ENCODE data around the gene PIEZO2. TPM values are rescaled to one million over a fixed set of nuclear protein-coding genes. Genes with fewer than 3 reads are reported as not detected.
"Not testable (repeated sequence)": the region's sequence is repeated elsewhere in the genome, so short reads cannot be mapped to it uniquely, and the experiment has no call there.

Gene PIEZO2
- total and polyA plus RNA-seq, 4 donors, result 2.6 to 233 (median 18.8) TPM

DNA sequence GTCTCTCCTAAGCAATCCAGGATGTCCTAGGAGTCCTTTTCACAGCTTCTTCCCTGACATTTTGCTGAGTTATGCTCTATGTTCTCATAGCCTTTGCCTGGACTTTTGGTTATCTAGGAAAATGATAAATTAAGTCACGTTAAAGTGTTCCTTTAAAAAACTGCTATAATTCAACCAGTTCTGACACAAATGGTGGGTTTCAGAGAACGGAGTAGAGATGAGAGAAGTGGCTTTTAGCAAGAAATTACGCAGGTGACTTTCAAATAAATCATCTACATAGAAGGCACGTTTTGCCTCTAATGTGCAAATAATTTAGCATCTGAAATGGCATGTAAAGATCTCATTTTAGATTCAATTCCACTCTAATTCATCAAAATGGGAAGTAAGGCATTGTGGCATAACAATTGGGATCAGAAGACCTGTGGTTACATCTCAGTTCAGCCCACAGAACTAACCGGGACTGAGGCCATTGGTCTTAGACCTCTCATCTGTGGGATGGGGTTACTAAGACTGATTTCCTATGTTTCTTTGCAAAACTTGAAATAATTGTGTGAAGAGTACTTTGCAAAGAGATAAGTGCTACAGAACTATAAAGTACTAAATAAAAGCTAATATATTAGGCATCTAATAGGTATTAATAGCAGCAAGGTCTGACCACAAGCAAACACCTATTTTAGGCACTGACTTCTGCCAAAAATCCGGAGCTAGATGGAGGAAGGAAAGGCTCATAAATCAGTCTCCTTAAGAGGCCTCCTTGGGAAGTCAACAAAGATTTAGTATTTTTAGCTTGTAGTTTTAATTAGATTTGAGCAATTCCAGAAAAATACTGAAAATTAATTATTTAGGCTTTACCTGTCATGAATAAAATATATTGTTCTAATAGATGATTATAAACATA, 211.4 kb downstream of the PIEZO2 start:
- 26 to 49% methylated on average over 6 of the region's 6 CpGs for WGBS, 2 donors
- no peak overlapping the region for H3K4me3 ChIP-seq

DNA sequence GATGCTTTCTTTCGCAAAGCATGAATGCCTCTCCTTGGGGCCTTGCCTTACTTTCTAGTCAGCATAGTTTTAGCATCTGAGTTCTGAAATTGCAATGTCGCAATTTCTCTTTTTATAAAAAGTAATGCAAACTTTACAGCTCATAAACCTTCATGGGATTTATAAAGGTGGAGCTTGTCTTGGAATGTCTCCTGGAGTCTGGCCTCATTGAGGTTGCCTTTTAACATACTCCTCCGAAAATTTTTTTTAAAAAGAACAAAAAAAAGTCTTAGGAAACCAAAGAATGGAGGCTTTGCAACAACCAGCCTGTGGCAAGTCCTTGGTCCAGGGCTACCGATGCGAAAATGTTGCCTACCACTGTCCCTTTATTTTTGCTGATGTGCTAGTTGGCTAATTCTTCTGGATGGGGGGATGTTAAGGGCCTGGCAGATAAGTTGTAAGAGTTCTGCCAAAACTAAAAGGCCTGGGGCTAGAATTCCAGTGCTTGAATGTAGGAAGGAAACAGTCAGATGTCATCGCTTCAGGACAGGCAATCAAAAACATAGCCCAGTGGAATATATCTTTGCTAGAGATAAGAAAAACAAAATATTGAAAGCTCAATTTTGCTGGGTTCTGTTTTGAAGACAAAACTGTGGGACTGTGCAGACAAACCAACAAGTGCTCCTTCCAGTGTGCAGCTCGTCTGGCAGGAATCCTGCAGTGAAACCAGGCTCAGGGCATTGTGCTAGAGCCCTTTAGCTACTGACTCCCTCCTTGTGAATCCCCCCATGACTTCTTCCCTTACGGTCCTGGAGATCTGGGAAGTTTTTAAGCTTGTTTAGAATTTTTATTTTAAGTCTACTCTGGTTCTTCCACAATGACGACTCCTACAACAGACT, 213.0 kb downstream of the PIEZO2 start:
- Histone ChIP-seq H3K27me3 (ENCODE audit: control insufficient read depth in 3 of 3, insufficient read depth in 3 of 3, low read length in 2 of 3) (no peaks in the 10 kb centered on the region), H3K4me3 (no peak overlapping the region), H3K9me3 (ENCODE audit: control insufficient read depth in 4 of 4, insufficient read depth in 3 of 4, low read length in 3 of 4) (no peaks in the 10 kb centered on the region), H3K4me1 (ENCODE audit: control insufficient read depth in 5 of 5, insufficient read depth in 5 of 5, low read length in 5 of 5) (peaks cover 2 to 21% (median 4%) of the 10 kb centered on the region in 5 donors), H3K27ac (ENCODE audit: low read depth in 1 of 2, low read length in 1 of 2) (peak overlapping the region in 1 of 2 donors; percentile 22), H3K36me3 (ENCODE audit: control insufficient read depth in 4 of 4, insufficient read depth in 4 of 4, low read length in 4 of 4) (peaks cover 0 to 16% (median 1%) of the 10 kb centered on the region in 4 donors), H3K9ac (ENCODE audit: insufficient read depth in 1 of 2, low read length in 2 of 2) (peak overlapping the region in 1 of 2 donors; percentile 58)
- 72 to 81% methylated on average over 9 of the region's 9 CpGs for WGBS, 2 donors
- TF ChIP-seq, protein P1, sequence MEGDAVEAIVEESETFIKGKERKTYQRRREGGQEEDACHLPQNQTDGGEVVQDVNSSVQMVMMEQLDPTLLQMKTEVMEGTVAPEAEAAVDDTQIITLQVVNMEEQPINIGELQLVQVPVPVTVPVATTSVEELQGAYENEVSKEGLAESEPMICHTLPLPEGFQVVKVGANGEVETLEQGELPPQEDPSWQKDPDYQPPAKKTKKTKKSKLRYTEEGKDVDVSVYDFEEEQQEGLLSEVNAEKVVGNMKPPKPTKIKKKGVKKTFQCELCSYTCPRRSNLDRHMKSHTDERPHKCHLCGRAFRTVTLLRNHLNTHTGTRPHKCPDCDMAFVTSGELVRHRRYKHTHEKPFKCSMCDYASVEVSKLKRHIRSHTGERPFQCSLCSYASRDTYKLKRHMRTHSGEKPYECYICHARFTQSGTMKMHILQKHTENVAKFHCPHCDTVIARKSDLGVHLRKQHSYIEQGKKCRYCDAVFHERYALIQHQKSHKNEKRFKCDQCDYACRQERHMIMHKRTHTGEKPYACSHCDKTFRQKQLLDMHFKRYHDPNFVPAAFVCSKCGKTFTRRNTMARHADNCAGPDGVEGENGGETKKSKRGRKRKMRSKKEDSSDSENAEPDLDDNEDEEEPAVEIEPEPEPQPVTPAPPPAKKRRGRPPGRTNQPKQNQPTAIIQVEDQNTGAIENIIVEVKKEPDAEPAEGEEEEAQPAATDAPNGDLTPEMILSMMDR (IDR thresholded peaks at IDR 0.05; ENCODE audit: control extremely low read depth, extremely low read depth), result no peak
- peak in 2 of 3 donors; percentile 75 to 76 for DNase-seq
- ATAC-seq (ENCODE audit: insufficient read depth, low FRiP score), result no peak

More for the DNA sequence above, 211.4 kb downstream of the PIEZO2 start:
- Histone ChIP-seq H3K9ac (ENCODE audit: insufficient read depth in 1 of 2, low read length in 2 of 2) (no peak overlapping the region), H3K9me3 (ENCODE audit: control insufficient read depth in 4 of 4, insufficient read depth in 3 of 4, low read length in 3 of 4) (peaks cover 0 to 4% (median 0%) of the 10 kb centered on the region in 4 donors), H3K27me3 (ENCODE audit: control insufficient read depth in 3 of 3, insufficient read depth in 3 of 3, low read length in 2 of 3) (no peaks in the 10 kb centered on the region), H3K36me3 (ENCODE audit: control insufficient read depth in 4 of 4, insufficient read depth in 4 of 4, low read length in 4 of 4) (peaks cover 0 to 16% (median 2%) of the 10 kb centered on the region in 4 donors), H3K27ac (ENCODE audit: low read depth in 1 of 2, low read length in 1 of 2) (no peak overlapping the region), H3K4me1 (ENCODE audit: control insufficient read depth in 5 of 5, insufficient read depth in 5 of 5, low read length in 5 of 5) (peaks cover 2 to 21% (median 4%) of the 10 kb centered on the region in 5 donors)
- TF ChIP-seq, protein P1 (IDR thresholded peaks at IDR 0.05; ENCODE audit: control extremely low read depth, extremely low read depth), result no peak
- no peak for ATAC-seq (ENCODE audit: insufficient read depth, low FRiP score)
- DNase-seq, result no peak

DNA sequence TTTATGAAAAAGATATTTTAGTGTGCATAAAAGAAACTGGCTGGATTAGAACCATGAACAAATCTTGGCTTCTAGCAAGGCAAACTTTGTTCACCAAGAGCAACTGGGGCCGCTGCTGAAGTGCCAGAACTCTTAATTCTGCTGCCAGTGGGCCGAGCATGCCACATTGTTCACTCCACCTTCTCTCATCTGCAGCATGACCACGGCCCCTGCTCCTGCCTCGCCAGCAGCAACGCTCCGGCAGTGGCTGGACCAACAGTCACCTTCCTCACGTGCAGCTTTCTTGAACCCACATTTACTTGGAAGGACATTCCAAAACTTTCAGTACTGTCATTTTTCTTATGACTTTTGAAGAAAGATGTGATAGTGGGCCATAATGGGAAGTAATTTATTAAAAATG, 213.8 kb downstream of the PIEZO2 start:
- TF ChIP-seq, protein P1 (IDR thresholded peaks at IDR 0.05; ENCODE audit: control extremely low read depth, extremely low read depth), result no peak
- Histone ChIP-seq H3K36me3 (ENCODE audit: control insufficient read depth in 4 of 4, insufficient read depth in 4 of 4, low read length in 4 of 4) (peaks cover 0 to 16% (median 1%) of the 10 kb centered on the region in 4 donors), H3K27me3 (ENCODE audit: control insufficient read depth in 3 of 3, insufficient read depth in 3 of 3, low read length in 2 of 3) (no peaks in the 10 kb centered on the region), H3K27ac (ENCODE audit: low read depth in 1 of 2, low read length in 1 of 2) (no peak overlapping the region), H3K9ac (ENCODE audit: insufficient read depth in 1 of 2, low read length in 2 of 2) (no peak overlapping the region), H3K9me3 (ENCODE audit: control insufficient read depth in 4 of 4, insufficient read depth in 3 of 4, low read length in 3 of 4) (no peaks in the 10 kb centered on the region), H3K4me3 (no peak overlapping the region), H3K4me1 (ENCODE audit: control insufficient read depth in 5 of 5, insufficient read depth in 5 of 5, low read length in 5 of 5) (peaks cover 2 to 21% (median 4%) of the 10 kb centered on the region in 5 donors)
- DNase-seq, result no peak
- no peak for ATAC-seq (ENCODE audit: insufficient read depth, low FRiP score)
- 89 to 95% methylated on average over 7 of the region's 7 CpGs for WGBS, 2 donors

DNA sequence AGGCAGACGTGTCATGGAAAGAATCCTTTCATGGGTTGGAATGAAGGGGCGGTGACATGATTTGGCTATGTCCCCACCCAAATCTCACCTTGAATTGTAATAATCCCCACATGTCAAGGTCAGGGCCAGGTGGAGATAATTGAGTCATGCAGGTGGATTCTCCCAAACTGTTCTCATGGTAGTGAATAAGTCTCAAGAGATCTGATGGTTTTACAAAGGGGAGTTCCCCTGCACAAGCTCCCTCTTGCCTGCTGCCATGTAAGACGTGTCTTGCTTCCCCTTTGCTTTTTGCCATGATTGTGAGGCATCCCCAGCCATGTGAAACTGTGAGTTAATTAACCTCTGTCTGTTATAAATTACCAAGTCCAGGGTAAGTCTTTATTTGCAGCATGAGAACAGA, 215.7 kb downstream of the PIEZO2 start:
- H3K9me3 ChIP-seq (ENCODE audit: control insufficient read depth in 4 of 4, insufficient read depth in 3 of 4, low read length in 3 of 4); H3K27ac ChIP-seq (ENCODE audit: low read depth in 1 of 2, low read length in 1 of 2); H3K27me3 ChIP-seq (ENCODE audit: control insufficient read depth in 3 of 3, insufficient read depth in 3 of 3, low read length in 2 of 3); H3K36me3 ChIP-seq (ENCODE audit: control insufficient read depth in 4 of 4, insufficient read depth in 4 of 4, low read length in 4 of 4); DNase-seq; ATAC-seq (ENCODE audit: insufficient read depth, low FRiP score); H3K4me3 ChIP-seq; H3K9ac ChIP-seq (ENCODE audit: insufficient read depth in 1 of 2, low read length in 2 of 2): not testable (repeated sequence)
- H3K4me1 ChIP-seq (ENCODE audit: control insufficient read depth in 5 of 5, insufficient read depth in 5 of 5, low read length in 5 of 5), result peaks cover 2 to 39% (median 4%) of the 10 kb centered on the region in 5 donors
- WGBS, 2 donors, result 91 to 93% methylated on average over 3 of the region's 3 CpGs
